ENCODE measurements around the gene ATXN7. TPM values are rescaled to one million over a fixed set of nuclear protein-coding genes. Genes with fewer than 3 reads are reported as not detected.

Gene ATXN7
- total and polyA plus RNA-seq, 2 experiments from 2014 or later: 3.0 to 14.4 TPM

GRCh38 chr3:63908776-63909175, 45.1 kb downstream of the ATXN7 start:
- no peak for TF ChIP-seq EZH2 (IDR thresholded peaks at IDR 0.05; ENCODE audit: borderline replicate concordance)
- TF ChIP-seq CTCF (IDR thresholded peaks at IDR 0.05; ENCODE audit: poor library complexity): no peak
- TF ChIP-seq EZH2phosphoT487 (IDR thresholded peaks at IDR 0.05; ENCODE audit: low read depth, severe bottlenecking, unreplicated experiment): no peak
- Histone ChIP-seq H3K9me3 (ENCODE audit: low read depth) (no peaks in the 10 kb centered on the region), H3K4me3 (no peak overlapping the region), H3K27ac (no peak overlapping the region), H3K36me3 (replicated peaks; ENCODE audit: insufficient read depth, low read depth) (no peaks in the 10 kb centered on the region), H3K4me2 (no peak overlapping the region), H2AFZ (no peak overlapping the region), H3K9me2 (replicated peaks; ENCODE audit: insufficient read depth) (no peaks in the 10 kb centered on the region), H3K79me2 (peaks cover 20% of the 10 kb centered on the region), H3K27me3 (no peaks in the 10 kb centered on the region), H4K20me1 (ENCODE audit: insufficient read depth, poor library complexity, severe bottlenecking) (peaks cover 5% of the 10 kb centered on the region), H3K4me1 (ENCODE audit: insufficient read depth) (peaks cover 9% of the 10 kb centered on the region)
- DNase-seq (ENCODE audit: low spot score): no peak
- WGBS (ENCODE audit: low lambda C conversion rate, missing lambda C conversion rate): 100% methylated on average over 1 of the region's 1 CpG

GRCh38 chr3:63909431-63909830, 45.8 kb downstream of the ATXN7 start:
- DNase-seq (ENCODE audit: low spot score): no peak
- 86% methylated on average over 2 of the region's 2 CpGs for WGBS (ENCODE audit: low lambda C conversion rate, missing lambda C conversion rate)
- Histone ChIP-seq H2AFZ (no peak overlapping the region), H3K4me1 (ENCODE audit: insufficient read depth) (peaks cover 15% of the 10 kb centered on the region), H3K27ac (no peak overlapping the region), H3K4me2 (no peak overlapping the region), H3K79me2 (peaks cover 26% of the 10 kb centered on the region), H4K20me1 (ENCODE audit: insufficient read depth, poor library complexity, severe bottlenecking) (peaks cover 5% of the 10 kb centered on the region), H3K4me3 (no peak overlapping the region), H3K36me3 (replicated peaks; ENCODE audit: insufficient read depth, low read depth) (no peaks in the 10 kb centered on the region), H3K27me3 (no peaks in the 10 kb centered on the region), H3K9me3 (ENCODE audit: low read depth) (no peaks in the 10 kb centered on the region), H3K9me2 (replicated peaks; ENCODE audit: insufficient read depth) (no peaks in the 10 kb centered on the region)
- TF ChIP-seq CTCF (IDR thresholded peaks at IDR 0.05; ENCODE audit: poor library complexity) (no peak), EZH2 (IDR thresholded peaks at IDR 0.05; ENCODE audit: borderline replicate concordance) (no peak)

GRCh38 chr3:63910001-63910400, 46.3 kb downstream of the ATXN7 start:
- WGBS (ENCODE audit: low lambda C conversion rate, missing lambda C conversion rate): 94% methylated on average over 4 of the region's 4 CpGs
- Histone ChIP-seq H3K27ac (no peak overlapping the region), H3K9me2 (replicated peaks; ENCODE audit: insufficient read depth) (no peaks in the 10 kb centered on the region), H2AFZ (no peak overlapping the region), H3K4me2 (no peak overlapping the region), H4K20me1 (ENCODE audit: insufficient read depth, poor library complexity, severe bottlenecking) (peaks cover 5% of the 10 kb centered on the region), H3K27me3 (no peaks in the 10 kb centered on the region), H3K4me3 (no peak overlapping the region), H3K9me3 (ENCODE audit: low read depth) (no peaks in the 10 kb centered on the region), H3K79me2 (peaks cover 32% of the 10 kb centered on the region), H3K4me1 (ENCODE audit: insufficient read depth) (peaks cover 15% of the 10 kb centered on the region), H3K36me3 (replicated peaks; ENCODE audit: insufficient read depth, low read depth) (no peaks in the 10 kb centered on the region)
- DNase-seq (ENCODE audit: low spot score): no peak
- TF ChIP-seq EZH2 (IDR thresholded peaks at IDR 0.05; ENCODE audit: borderline replicate concordance): no peak
- no peak for TF ChIP-seq CTCF (IDR thresholded peaks at IDR 0.05; ENCODE audit: poor library complexity)
- TF ChIP-seq EZH2phosphoT487 (IDR thresholded peaks at IDR 0.05; ENCODE audit: low read depth, severe bottlenecking, unreplicated experiment): no peak

- Histone ChIP-seq H3K4me1 (ENCODE audit: insufficient read depth) (peaks cover 15% of the 10 kb centered on the region), H3K4me2 (peak overlapping the region; percentile 87), H3K27me3 (no peaks in the 10 kb centered on the region), H3K27ac (peak overlapping the region; percentile 97), H3K79me2 (peaks cover 37% of the 10 kb centered on the region), H3K36me3 (replicated peaks; ENCODE audit: insufficient read depth, low read depth) (no peaks in the 10 kb centered on the region), H3K4me3 (no peak overlapping the region), H2AFZ (peak overlapping the region; percentile 32), H3K9me2 (replicated peaks; ENCODE audit: insufficient read depth) (no peaks in the 10 kb centered on the region), H3K9me3 (ENCODE audit: low read depth) (no peaks in the 10 kb centered on the region), H4K20me1 (ENCODE audit: insufficient read depth, poor library complexity, severe bottlenecking) (peaks cover 5% of the 10 kb centered on the region)
- no peak for TF ChIP-seq EZH2phosphoT487 (IDR thresholded peaks at IDR 0.05; ENCODE audit: low read depth, severe bottlenecking, unreplicated experiment)
- TF ChIP-seq EZH2 (IDR thresholded peaks at IDR 0.05; ENCODE audit: borderline replicate concordance): no peak
- no peak for TF ChIP-seq CTCF (IDR thresholded peaks at IDR 0.05; ENCODE audit: poor library complexity)
- 43% methylated on average over 1 of the region's 1 CpG for WGBS (ENCODE audit: low lambda C conversion rate, missing lambda C conversion rate)
- DNase-seq (ENCODE audit: low spot score): no peak
Observed at GRCh38 chr3:63910891-63911290, 47.2 kb downstream of the ATXN7 start.

All from hepatocyte (in vitro differentiated cells).